ENCODE measurements around the gene RHO.
"Not testable (repeated sequence)": the region's sequence is repeated elsewhere in the genome, so short reads cannot be mapped to it uniquely, and the experiment has no call there.

RHO gene

DNA sequence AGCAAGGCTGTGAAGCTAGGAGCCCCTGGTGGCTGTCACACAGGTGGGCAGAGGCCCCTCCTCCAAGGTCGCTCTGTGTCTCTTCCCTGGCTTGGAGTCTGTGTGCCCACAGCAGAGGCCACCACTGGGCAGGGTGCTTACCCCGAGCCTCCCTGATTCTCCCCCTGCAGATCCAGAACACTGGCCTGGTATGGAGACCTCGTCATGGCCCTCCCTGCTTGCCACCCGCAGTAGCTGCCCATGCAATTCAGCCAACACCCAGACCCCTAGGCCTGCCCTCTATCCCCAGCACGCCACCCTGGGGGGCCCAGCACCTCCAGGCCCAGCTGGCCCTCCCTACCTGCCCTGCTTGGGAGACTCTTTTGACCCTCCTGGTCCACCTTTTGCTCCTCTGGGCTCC lies 5.5 kb upstream of the RHO start:
- DNase-seq = no peak

DNA sequence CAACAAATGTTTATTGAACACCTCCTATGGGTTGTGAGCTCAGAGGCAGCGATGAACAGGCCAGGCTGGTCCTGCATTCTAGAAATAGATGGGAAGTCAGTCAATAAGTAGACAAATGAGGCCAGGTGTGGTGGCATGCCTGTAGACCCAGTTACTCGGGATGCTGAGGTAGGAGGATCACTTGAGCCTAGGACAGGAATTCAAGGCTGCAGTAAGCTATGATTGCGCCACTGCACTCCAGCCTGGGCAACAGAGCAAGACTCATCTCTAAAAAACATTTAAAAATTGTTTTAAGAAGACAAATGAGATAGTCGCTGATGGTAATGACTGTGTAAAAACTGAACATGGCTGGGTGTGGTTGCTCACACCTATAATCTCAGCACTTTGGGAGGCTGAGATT lies 4.4 kb upstream of the RHO start:
- DNase-seq = no peak

DNA sequence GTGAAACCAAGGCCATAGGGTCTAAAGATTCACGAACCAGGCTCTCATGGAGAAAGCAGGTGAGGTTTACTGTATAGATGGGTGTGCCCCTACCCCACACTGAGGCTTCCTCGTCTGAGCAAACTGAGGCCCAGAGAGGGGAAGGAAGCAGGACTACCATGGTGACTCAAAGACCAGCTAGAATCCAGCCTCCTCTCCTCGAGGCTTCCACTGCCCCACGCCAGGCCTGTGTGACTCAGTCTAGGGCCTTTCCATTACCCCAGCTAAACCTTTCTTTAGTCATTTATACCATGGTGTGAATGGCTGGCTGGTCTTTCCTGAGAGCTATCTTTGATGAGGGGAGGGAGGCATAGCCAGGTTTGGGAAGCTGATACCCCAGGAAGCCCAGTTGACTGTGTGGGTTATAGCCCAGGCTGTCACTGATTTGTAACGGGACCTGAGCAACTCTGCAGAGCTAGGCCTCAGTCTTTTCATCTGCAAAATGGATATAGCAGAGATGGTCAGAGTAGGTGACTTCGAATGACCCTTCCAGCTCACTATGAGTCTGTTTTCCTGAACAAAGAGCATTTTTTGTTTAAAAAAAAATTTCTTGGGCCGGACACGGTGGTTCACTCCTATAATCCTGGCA lies 3.0 kb upstream of the RHO start:
- no peak for DNase-seq

DNA sequence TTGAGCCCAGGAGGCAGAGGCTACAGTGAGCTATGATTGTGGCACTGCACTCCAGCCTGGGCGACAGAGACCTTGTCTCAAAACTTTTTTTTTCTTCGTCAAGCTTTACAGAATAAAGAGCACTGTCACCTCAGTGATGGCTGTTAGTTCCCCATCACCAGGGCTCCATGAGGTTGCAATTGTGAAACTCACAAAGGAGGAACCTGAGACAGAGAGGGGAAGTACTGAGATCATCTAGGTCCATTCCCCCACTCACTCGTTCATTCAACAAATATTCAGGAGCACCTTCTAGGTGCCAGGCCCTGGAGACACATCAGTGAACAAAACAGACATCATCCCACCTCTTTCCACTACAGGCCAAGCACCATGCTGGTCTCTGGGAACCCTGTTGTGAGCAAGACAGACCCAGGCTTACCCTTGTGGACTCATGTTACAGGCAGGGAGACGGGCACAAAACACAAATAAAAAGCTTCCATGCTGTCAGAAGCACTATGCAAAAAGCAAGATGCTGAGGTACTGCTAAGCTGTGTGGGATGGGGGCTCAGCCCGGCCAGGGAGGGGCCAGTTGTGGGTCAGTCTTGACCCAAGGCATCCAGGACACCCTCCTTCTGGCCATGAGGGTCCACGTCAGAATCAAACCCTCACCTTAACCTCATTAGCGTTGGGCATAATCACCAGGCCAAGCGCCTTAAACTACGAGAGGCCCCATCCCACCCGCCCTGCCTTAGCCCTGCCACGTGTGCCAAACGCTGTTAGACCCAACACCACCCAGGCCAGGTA lies 2.1 kb upstream of the RHO start:
- DNase-seq = no peak

DNA sequence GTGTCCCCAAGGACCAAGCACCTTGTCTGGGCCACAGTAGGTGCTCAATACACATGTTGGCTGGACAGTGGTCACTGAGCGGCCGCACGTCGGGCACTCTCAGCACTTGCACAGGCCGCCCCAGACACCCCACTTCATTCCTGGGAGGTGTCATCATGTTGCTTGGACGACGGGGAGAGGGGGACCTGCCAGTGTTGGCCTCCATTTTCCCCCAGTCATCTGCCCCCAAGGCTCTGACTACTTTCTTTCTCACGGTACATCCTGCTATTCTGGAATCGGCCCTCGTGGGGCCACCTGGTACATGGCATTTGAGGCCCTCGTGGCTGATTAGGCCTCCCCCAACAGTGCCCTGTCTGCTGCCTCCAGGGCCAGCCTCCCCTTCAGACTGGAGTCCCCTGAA lies 1.2 kb upstream of the RHO start:
- DNase-seq = no peak

DNA sequence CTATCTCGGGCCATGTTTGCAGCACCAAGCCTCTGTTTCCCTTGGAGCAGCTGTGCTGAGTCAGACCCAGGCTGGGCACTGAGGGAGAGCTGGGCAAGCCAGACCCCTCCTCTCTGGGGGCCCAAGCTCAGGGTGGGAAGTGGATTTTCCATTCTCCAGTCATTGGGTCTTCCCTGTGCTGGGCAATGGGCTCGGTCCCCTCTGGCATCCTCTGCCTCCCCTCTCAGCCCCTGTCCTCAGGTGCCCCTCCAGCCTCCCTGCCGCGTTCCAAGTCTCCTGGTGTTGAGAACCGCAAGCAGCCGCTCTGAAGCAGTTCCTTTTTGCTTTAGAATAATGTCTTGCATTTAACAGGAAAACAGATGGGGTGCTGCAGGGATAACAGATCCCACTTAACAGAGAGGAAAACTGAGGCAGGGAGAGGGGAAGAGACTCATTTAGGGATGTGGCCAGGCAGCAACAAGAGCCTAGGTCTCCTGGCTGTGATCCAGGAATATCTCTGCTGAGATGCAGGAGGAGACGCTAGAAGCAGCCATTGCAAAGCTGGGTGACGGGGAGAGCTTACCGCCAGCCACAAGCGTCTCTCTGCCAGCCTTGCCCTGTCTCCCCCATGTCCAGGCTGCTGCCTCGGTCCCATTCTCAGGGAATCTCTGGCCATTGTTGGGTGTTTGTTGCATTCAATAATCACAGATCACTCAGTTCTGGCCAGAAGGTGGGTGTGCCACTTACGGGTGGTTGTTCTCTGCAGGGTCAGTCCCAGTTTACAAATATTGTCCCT lies 1.2 kb downstream of the RHO start:
- DNase-seq = no peak

DNA sequence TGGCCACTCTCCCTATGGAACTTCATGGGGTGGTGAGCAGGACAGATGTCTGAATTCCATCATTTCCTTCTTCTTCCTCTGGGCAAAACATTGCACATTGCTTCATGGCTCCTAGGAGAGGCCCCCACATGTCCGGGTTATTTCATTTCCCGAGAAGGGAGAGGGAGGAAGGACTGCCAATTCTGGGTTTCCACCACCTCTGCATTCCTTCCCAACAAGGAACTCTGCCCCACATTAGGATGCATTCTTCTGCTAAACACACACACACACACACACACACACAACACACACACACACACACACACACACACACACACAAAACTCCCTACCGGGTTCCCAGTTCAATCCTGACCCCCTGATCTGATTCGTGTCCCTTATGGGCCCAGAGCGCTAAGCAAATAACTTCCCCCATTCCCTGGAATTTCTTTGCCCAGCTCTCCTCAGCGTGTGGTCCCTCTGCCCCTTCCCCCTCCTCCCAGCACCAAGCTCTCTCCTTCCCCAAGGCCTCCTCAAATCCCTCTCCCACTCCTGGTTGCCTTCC lies 1.9 kb downstream of the RHO start:
- no peak for DNase-seq

DNA sequence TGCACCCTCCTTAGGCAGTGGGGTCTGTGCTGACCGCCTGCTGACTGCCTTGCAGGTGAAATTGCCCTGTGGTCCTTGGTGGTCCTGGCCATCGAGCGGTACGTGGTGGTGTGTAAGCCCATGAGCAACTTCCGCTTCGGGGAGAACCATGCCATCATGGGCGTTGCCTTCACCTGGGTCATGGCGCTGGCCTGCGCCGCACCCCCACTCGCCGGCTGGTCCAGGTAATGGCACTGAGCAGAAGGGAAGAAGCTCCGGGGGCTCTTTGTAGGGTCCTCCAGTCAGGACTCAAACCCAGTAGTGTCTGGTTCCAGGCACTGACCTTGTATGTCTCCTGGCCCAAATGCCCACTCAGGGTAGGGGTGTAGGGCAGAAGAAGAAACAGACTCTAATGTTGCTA lies 2.4 kb downstream of the RHO start:
- no peak for DNase-seq

DNA sequence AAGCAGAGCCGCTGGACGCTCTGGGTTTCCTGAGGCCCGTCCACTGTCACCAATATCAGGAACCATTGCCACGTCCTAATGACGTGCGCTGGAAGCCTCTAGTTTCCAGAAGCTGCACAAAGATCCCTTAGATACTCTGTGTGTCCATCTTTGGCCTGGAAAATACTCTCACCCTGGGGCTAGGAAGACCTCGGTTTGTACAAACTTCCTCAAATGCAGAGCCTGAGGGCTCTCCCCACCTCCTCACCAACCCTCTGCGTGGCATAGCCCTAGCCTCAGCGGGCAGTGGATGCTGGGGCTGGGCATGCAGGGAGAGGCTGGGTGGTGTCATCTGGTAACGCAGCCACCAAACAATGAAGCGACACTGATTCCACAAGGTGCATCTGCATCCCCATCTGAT lies 3.3 kb downstream of the RHO start:
- DNase-seq = no peak

DNA sequence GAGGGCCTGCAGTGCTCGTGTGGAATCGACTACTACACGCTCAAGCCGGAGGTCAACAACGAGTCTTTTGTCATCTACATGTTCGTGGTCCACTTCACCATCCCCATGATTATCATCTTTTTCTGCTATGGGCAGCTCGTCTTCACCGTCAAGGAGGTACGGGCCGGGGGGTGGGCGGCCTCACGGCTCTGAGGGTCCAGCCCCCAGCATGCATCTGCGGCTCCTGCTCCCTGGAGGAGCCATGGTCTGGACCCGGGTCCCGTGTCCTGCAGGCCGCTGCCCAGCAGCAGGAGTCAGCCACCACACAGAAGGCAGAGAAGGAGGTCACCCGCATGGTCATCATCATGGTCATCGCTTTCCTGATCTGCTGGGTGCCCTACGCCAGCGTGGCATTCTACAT lies 3.8 kb downstream of the RHO start:
- DNase-seq = no peak

DNA sequence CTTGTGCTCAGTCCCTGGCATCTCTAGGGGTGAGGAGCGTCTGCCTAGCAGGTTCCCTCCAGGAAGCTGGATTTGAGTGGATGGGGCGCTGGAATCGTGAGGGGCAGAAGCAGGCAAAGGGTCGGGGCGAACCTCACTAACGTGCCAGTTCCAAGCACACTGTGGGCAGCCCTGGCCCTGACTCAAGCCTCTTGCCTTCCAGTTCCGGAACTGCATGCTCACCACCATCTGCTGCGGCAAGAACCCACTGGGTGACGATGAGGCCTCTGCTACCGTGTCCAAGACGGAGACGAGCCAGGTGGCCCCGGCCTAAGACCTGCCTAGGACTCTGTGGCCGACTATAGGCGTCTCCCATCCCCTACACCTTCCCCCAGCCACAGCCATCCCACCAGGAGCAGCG lies 5.0 kb downstream of the RHO start:
- DNase-seq = no peak

DNA sequence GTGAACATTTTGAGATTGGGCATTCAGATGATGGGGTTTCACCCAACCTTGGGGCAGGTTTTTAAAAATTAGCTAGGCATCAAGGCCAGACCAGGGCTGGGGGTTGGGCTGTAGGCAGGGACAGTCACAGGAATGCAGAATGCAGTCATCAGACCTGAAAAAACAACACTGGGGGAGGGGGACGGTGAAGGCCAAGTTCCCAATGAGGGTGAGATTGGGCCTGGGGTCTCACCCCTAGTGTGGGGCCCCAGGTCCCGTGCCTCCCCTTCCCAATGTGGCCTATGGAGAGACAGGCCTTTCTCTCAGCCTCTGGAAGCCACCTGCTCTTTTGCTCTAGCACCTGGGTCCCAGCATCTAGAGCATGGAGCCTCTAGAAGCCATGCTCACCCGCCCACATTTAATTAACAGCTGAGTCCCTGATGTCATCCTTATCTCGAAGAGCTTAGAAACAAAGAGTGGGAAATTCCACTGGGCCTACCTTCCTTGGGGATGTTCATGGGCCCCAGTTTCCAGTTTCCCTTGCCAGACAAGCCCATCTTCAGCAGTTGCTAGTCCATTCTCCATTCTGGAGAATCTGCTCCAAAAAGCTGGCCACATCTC lies 6.1 kb downstream of the RHO start:
- no peak for DNase-seq

DNA sequence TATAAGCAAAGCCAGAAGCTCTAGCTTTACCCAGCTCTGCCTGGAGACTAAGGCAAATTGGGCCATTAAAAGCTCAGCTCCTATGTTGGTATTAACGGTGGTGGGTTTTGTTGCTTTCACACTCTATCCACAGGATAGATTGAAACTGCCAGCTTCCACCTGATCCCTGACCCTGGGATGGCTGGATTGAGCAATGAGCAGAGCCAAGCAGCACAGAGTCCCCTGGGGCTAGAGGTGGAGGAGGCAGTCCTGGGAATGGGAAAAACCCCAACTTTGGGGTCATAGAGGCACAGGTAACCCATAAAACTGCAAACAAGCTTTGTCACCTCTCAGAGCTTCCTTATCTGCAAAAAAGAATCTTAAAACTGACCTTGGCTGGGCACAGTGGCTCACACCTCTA lies 6.6 kb downstream of the RHO start:
- no peak for DNase-seq

DNA sequence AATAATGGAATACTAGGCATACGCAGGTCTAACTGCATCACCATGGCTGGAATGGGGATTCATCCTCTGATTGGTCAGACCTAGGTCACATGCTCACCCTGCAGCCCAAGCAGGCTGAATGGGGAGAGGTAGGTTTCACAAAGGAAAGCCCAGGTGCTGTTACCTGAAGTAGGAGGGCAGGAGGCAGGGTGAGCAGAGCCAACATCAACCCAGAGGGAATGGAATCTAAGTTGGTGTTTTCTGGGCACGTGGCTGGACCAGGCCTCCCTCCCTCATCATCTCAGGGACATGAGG lies 7.9 kb downstream of the RHO start:
- no peak for DNase-seq

DNA sequence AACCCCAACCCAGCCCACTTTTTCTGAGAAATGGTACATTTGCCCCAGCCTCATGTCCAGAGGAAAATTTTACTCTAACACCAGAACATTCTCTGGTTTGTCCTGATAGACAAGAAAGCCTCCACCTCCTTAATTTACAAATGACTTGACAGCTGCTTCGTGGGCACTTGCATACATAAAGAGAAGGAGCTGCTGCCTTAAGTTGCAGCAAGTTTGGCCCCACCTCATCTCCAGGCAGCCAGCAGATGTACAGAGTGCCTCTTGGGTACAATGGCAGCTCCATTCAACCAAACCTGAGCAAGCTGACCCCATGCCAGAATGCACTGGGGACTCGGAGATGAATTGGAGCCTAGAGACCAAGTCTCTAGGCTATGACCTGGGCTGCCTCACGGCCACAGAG lies 8.4 kb downstream of the RHO start:
- DNase-seq = no peak

DNA sequence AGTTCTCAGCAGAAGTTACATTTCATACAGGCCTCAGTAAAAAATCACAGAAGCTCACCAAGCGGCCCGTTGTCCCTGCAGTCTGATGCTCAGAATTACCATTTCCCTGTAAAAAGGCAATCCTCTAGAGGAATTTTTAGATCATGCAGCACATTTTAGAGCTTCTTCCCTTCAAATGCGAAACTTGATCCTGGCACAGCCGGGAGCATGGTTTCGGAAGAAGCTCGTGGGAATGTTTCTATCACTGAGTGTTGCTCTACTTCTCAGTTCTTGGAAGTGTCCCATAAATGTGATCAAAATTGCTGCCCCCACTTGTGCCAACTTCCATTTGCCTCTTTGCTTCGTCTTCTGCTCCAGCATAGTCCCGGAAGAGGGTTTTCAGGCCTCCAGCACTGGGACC lies 10.8 kb downstream of the RHO start:
- no peak for DNase-seq

DNA sequence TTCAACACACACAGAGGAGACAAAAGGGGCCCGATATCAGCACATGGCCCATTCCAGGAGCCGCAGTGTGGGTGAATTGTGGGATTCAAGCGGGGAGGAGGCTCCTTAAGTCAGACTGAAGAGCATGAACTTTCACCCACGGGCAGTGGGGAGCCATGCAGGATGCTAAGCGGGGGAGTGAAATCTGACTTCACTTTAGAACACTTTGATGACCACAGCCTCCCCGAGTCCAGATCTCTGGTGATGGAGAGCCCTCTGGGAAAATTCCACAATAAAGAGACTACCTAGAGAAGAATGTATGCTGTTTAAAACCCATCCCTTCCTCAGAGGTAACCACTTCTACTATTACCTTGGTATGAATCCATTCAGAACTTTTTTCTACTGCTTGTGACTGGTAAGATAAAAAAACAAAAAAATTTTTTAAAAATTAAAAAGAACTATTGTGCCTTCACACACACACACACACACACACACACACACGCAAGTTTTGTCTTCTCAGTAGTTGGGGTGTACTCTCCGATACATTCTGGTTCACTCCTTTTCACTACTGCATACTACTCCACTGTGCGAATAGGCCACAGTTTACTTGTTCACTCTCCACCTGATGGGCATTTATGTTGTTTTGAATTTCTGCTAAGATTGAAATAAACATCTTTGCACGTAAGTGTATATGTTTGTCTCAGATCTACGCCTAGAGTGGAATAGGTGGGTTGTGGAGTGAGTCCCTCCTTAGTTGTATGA lies 12.5 kb downstream of the RHO start:
- no peak for DNase-seq

DNA sequence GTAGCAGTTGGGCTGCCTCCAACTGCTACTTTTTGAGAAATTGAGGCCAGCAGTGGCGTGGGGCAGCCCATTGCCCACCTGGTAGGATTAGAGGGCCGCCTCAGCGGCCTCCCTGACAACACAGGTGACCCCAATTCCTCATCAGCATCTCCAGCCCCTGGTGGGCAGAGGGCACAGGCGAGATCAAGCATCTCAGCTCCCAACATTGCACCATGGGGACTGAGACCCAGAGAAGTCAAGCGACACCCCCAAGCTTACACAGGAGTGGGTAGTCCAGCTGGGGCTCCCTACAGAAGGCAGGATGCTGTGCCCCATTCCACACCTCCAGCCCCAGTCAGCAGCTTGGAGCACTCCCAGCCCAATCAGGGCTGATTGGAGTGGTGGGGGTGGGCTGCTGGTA lies 14.3 kb downstream of the RHO start:
- no peak for DNase-seq

DNA sequence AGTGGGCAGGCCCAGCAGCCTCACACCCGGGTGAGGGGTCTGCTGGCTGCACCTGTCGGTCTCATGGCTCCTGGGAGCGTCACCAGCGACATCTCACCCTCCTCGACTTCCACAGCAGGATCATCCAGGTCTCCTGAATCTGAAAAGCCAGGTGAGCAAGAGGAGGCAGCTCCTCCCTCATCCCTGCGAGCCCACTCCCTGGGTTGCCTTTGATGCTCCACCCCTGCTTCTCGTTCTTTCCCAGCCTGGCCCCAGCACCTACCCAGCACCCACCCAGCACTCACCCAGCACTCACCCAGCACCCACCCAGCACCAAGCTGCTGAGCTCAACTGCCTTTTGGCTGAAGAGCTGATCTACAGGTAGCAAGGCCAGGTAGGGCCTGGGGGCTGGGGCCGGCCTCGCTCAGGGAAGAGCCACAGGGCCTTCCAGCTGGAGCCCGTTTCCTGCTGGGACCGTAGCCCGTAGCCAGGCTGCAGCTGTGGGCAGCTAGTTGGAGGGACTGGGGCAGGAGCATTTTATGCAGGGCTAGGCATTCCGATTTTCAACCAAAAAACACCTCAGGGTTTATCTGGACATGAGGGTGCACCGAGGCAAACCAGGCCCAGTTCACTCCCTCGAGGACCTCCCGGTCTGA lies 14.8 kb downstream of the RHO start, which contains the start of gene H1-8:
Gene H1-8, plus strand, starts transcription at position 20 of the 635 bp plus-strand sequence. Its CDS starts 44 bp downstream, at position 64.
- no peak for DNase-seq

DNA sequence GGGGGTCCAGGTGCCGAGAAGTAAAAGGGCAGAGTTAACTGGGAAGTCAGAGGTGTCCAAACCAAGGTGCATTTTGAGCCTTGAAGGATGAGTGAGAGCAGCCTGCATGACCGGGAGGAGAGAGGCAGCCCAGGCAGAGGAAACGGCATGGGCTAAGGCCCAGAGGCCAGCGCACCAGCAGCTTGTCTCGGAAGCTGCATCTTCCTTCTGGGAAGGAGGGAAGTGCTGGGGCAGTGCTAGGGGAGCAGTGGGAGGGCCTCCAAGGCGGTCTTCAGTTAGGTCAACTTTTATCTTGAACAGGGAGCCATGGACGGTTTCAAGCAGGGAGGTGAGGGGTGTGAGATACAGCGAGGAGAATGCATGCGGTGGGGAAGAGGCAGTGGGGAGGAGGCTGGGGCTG lies 15.6 kb downstream of the RHO start:
- no peak for DNase-seq

DNA sequence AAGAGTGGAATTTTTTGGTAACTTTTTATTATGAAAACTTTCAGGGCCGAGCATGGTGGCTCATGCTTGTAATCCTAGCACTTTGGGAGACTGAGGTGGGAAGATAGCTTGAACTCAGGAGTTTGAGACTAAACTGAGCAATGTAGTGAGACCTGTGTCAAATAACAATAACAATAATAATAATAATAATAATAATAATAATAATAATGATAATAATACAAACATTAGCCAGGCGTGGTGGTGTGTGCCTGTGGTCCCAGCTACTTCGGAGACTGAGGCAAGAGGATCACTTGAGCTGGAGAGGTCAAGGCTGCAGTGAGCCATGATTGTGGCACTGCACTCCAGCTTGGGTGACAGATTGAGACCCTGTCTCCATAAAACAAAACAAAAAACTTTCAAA lies 17.5 kb downstream of the RHO start:
- not testable (repeated sequence) for DNase-seq

DNA sequence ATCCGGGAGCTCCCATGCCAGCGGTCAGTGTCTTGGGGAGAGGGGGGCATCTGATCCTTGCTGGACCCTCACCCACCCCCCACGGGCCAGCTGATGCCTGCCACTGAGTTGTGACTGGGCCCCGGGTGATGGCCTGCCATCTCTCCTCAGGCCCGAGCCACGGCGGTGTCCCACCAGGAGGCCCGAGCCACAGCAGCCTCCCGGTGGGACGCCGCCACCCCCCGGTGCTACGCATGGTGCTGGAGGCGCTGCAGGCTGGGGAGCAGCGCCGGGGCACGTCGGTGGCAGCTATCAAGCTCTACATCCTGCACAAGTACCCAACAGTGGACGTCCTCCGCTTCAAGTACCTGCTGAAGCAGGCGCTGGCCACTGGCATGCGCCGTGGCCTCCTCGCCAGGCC lies 18.8 kb downstream of the RHO start:
- no peak for DNase-seq
